ENCODE data around the gene DNAH17. TPM values are rescaled to one million over a fixed set of nuclear protein-coding genes. Genes with fewer than 3 reads are reported as not detected.

The DNAH17 gene
- total and polyA plus RNA-seq, 2 donors (not counting 3 experiments of a cell fraction or from before 2014, with no cell fraction given), result not detected

- Histone ChIP-seq H4K20me1 (replicated peaks; ENCODE audit: control insufficient read depth, extremely low read depth, insufficient read depth, low read length) (no peaks in the 10 kb centered on the region), H3K4me3 (replicated peaks in 1 of 3; ENCODE audit: insufficient read depth in 1 of 3, low read depth in 1 of 3, low read length in 3 of 3) (no peak overlapping the region), H2AFZ (ENCODE audit: low read depth, low read length) (no peak overlapping the region), H3K9me1 (replicated peaks; ENCODE audit: control insufficient read depth, extremely low read depth, insufficient read depth, low read length) (no peaks in the 10 kb centered on the region), H3K36me3 (ENCODE audit: control insufficient read depth in 2 of 2, extremely low read depth in 1 of 2, insufficient read depth in 2 of 2, low read length in 2 of 2) (no peaks in the 10 kb centered on the region), H3K79me2 (ENCODE audit: control insufficient read depth, insufficient read depth, low read length) (no peaks in the 10 kb centered on the region), H3K27ac (ENCODE audit: insufficient read depth, low read depth, low read length) (no peak overlapping the region), H3K4me2 (ENCODE audit: insufficient read depth, low read length) (no peak overlapping the region), H3K4me1 (ENCODE audit: control insufficient read depth, extremely low read depth, insufficient read depth, low read length) (no peaks in the 10 kb centered on the region), H3K9ac (replicated peaks; ENCODE audit: extremely low read depth, insufficient read depth, low read length) (no peak overlapping the region), H3K27me3 (ENCODE audit: control insufficient read depth in 2 of 2, insufficient read depth in 2 of 2, low read length in 2 of 2) (no peaks in the 10 kb centered on the region), H3K9me3 (replicated peaks; ENCODE audit: control insufficient read depth, insufficient read depth, low read length) (no peaks in the 10 kb centered on the region)
- no TSS peak for BruUV-seq (replicated peaks)
- dilution Hi-C loops (cut with MboI; ENCODE audit: extremely low pct_ligation_motif_present, low sequenced_read_pairs) (no loop called here), intact Hi-C loops (cut with micrococcal nuclease) (no loop called here)
- DNase-seq (ENCODE audit: low read depth, low spot score), result no peak
- TF ChIP-seq EZH2 (IDR thresholded peaks at IDR 0.05; ENCODE audit: borderline replicate concordance, low read depth, low read length, severe bottlenecking) (no peak), FOS (IDR thresholded peaks at IDR 0.05; ENCODE audit: borderline replicate concordance, insufficient read depth, low read length) (no peak), CTCF (IDR thresholded peaks at IDR 0.05; ENCODE audit: extremely low read depth in 1 of 2, insufficient read depth in 1 of 2, low read depth in 1 of 2, low read length in 2 of 2) (no peak), JUN (IDR thresholded peaks at IDR 0.05; ENCODE audit: borderline replicate concordance, insufficient read depth, insufficient read length, low read depth) (no peak), POLR2A (IDR thresholded peaks at IDR 0.05; ENCODE audit: low read depth, low read length) (no peak), MYC (IDR thresholded peaks at IDR 0.05; ENCODE audit: low read depth, low read length) (no peak), MAX (IDR thresholded peaks at IDR 0.05; ENCODE audit: insufficient read depth, insufficient read length) (no peak), GATA2 (IDR thresholded peaks at IDR 0.05; ENCODE audit: insufficient read depth, insufficient read length, low read depth, low read length) (no peak), POLR2AphosphoS5 (IDR thresholded peaks at IDR 0.05; ENCODE audit: insufficient read depth, low read depth, low read length) (no peak)
- ChIA-PET POLR2A (no interaction called here), CTCF (interaction anchor here (3.7 kb wide), 1 partner anchor 206 kb away, joined by 26 read pairs; no protein-coding TSS in a partner anchor)
- FAIRE-seq, result no peak
These were observed 75.8 kb downstream of the DNAH17 start for GRCh38 chr17:78501241-78502036.

Measured in endothelial cell of umbilical vein (primary cell).